GM13977 (cell line): ENCODE data around the gene HMGN2.
A peak's percentile ranks its signal among the peaks of the same experiment; 100 is the strongest.

Experiments used
- DNase-seq: peaks from one replicate; pipeline ENCODE4 v3.0.0; 2012; ENCODE audit warnings: low spot score
- in situ Hi-C: fragments of 300-500 bp; cut with MboI; formaldehyde crosslinking; loops from one replicate; pipeline ENCODE4 v1.12.0; 2022; ENCODE audit warnings: low sequenced_read_pairs, low pct_unique_long_range_greater_than_20kb, mixed read lengths, inconsistent platforms; ENCODE audit not compliant: unreplicated experiment
- TF ChIP-seq, protein P1 (sequence below): IDR thresholded peaks from 2 replicates; pipeline ENCODE4 v1.5.1; 2012; ENCODE audit warnings: mild to moderate bottlenecking, control low read depth; ENCODE audit not compliant: insufficient read depth; ENCODE audit errors: extremely low read depth, missing control alignments

Gene HMGN2

DNA sequence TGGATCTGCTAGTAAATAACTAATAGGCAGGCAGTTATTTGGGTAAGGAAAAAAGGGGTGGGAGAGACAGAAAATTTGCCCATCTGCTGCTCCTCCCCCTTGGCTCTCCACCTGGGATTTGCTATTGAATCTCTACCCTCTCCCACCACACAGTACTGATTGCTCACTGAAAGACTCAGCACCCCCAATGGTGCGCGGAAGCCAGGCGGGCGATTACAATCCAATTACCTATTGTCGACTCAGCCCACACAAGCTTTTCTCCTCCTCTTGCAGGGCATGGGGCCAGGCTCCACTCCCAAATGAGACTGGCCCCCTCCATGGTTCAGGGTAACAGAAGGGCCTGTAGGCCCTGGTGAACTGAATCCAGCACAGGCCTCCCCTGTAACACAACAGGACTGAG lies 2.7 kb upstream of the HMGN2 start:
- TF ChIP-seq, protein P1, sequence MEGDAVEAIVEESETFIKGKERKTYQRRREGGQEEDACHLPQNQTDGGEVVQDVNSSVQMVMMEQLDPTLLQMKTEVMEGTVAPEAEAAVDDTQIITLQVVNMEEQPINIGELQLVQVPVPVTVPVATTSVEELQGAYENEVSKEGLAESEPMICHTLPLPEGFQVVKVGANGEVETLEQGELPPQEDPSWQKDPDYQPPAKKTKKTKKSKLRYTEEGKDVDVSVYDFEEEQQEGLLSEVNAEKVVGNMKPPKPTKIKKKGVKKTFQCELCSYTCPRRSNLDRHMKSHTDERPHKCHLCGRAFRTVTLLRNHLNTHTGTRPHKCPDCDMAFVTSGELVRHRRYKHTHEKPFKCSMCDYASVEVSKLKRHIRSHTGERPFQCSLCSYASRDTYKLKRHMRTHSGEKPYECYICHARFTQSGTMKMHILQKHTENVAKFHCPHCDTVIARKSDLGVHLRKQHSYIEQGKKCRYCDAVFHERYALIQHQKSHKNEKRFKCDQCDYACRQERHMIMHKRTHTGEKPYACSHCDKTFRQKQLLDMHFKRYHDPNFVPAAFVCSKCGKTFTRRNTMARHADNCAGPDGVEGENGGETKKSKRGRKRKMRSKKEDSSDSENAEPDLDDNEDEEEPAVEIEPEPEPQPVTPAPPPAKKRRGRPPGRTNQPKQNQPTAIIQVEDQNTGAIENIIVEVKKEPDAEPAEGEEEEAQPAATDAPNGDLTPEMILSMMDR = no peak
- in situ Hi-C loops = no loop called here
- no peak for DNase-seq

- TF ChIP-seq, protein P1 = no peak
- in situ Hi-C loops = no loop called here
- no peak for DNase-seq
Measured at GRCh38 chr1:26470878-26471497, 1.3 kb upstream of the HMGN2 start.

DNA sequence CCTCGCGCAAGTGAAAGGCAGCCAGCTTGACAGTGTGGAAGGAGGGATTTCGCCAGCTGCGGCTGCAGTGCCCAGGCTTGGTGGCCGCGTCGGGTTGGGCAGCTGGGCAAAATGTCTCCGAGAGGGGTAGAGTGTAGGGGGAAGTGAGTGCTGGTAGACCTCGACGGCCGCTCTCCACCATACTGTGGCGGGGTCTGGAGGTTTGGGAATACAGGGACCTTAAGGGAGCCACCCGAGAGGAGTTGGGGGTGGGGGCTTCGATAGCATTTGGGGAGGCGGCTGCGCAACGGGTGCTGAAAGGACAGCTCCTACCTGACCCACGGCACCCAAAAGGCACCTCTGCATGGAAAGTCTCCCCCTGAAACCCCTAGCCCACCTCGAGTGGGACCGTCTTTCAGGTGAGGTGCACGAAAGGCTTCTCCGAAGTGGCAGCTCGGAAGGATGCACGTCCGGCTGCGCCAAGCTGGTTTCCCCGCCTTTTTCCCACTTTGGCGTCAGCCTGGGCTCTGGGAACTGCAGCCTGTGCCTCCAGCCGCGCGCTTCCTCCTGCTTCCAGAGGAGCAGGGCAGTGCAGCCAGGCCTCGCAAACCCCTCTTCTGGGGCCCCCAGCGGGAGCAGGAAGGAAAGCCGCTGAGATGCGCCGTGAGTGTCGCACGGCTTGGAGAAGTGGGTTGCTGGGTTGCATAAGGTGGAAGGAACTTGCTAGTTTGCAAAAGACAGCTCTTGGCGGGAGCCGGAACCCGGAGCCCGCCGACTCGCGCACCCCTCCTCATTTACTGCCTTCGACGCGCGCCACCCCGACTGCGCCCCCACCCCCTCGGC lies 531 bp upstream of the HMGN2 start:
- DNase-seq = peak; percentile 47
- TF ChIP-seq, protein P1 = no peak
- in situ Hi-C loops = no loop called here

DNA sequence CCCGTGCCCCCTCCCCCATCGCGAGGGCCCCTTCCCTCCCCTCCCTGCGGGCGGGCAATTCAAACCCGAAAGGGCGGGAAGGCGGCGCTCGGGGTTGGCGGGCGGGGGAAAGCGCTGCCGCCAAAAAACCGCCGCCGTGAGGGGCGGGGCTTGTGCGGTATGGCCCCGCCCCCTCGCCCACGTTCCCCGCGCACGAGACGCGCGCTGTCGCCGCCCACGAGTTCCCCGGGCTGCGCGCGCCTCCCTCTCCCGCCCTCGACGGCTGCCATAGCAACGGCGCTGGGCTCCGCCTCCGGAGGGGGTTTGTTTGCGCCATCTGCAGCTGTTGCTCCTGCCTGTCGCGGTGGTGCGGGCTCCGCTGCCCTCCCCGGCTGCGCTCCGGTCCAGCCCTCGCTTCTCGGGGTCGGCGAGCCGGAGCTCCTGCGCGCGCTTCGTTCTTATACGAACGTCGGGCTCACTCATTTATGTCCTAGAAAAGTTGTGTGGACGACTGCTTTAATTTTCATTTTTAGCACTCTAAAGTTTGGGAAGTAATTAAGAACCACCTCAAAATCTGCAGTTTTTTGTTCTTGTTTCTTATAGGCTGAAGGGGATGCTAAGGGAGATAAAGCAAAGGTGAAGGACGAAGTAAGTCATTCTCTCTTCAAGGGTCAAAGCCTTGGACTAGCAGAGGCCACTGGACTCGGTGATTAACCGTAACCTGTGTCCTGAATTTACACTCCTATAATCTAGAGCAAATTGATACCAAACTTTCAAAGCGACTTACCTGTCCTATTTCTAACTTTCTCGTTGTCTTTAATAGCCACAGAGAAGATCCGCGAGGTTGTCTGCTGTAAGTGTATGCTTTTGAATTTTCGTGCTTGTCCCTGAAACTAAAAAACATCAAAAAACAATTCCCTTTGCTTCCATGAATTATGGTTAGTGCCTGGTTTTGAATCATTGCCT lies 933 bp downstream of the HMGN2 start:
- TF ChIP-seq, protein P1 = no peak
- DNase-seq = peak; percentile 98
- in situ Hi-C loops = no loop called here

- TF ChIP-seq, protein P1 = no peak
- no peak for DNase-seq
- in situ Hi-C loops = no loop called here
Measured at GRCh38 chr1:26474818-26475217, 2.6 kb downstream of the HMGN2 start.

DNA sequence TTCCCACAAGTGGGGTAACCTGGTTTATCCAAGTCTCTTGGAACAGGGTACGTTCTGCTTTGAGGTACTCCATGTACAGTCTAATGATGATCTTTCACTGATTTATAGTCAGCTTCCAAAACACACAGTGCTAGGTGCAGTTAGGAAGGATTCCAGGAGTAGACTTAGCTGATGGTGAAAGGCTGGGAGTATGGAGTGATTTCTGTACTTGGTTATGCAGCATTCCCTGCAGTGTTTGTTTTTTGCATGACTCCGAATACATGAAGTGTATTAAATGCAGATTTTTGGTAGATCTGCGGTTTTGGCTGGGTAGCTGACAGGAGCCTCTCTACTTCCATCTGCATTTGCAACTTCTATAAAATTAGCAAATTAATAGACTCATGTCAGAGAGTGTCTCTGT lies 3.7 kb downstream of the HMGN2 start:
- TF ChIP-seq, protein P1 = no peak
- no peak for DNase-seq
- in situ Hi-C loops = no loop called here
